NCI-H1436 treated with DMSO at 0.1 percent for 48 hours (cell line): Measurements from ENCODE around the gene ACTA2.

Source experiments
- DNase-seq: peaks from one replicate; lab custom pipeline; 2025; lab: John Stamatoyannopoulos, UW

The ACTA2 gene

DNA sequence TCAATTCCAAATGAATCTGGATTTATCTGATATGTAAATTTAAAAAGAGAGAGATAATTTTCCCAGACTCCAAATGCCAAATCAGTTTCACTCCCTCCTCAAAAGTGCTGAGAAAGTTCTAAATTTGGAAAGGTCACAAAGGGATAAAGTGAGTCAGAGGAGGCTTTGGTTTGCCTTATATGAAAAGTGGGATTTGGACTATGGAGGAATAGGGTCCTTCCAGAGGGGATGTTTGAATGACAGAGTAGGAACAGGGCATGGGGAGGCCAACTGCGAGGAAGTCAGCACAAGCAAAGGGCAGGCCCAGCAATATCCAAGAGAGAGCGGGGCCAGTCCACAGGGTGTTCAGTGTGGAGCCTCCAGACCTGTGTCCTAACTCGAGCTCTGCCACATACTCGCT is 28.2 kb upstream of the ACTA2 start:
- DNase-seq, result no peak

DNA sequence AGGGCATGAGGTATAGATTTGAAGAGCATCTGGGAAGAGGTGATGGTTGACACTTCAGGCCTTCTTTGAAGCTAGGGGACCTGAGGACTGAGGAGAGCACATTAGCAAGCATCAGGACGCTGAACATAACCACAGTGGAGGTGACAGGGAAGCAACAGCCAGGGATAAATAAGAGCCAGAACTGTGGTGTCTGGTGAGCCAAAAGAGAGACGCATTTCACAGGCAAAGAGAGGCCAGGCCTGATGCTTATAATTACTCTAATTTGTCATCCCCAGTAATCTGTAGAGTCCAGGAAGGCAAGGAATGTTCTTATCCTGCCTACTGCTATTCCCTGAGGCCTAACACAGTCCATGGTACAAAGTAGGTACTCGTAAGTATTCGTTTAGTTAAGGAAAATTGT is 27.7 kb upstream of the ACTA2 start:
- no peak for DNase-seq

DNA sequence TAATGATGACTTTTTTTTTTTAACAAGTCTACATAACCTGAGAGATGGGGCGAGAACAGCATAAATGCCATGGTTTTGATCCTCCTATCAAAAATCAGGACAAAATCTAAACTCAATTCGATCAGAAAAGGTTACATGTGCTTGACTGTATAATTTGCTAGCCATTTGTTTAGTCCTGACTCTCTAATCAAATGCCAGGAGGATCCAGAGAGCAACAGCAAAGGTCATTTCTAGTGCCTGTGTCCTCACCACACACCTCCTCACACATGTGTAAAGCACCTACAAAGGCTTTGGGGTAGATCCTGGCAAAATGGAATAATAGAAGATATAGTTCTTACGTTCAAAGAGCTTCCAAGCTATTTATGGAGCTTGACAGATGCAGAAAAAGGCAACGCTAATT is 27.0 kb upstream of the ACTA2 start:
- no peak for DNase-seq

DNA sequence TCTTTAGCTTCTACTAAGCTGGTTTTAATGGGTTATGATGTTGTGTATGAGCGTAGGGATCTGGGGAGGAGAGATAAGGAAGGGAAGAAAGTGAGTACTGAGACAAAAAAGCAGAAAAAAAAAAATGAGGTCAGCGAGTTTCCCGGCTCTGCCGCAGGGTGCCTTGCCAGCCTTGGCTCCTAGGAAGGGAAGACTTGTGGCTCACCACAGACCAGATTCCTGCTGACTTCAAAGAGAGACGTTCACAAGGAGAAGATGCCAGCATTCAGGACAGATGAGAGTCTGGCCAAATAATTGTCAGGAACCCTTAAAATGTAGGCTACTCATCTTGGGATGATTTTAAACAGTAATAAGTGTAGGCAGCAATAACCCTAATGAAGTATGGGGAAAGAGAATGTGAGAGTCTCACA is 26.6 kb upstream of the ACTA2 start:
- DNase-seq, result no peak

DNA sequence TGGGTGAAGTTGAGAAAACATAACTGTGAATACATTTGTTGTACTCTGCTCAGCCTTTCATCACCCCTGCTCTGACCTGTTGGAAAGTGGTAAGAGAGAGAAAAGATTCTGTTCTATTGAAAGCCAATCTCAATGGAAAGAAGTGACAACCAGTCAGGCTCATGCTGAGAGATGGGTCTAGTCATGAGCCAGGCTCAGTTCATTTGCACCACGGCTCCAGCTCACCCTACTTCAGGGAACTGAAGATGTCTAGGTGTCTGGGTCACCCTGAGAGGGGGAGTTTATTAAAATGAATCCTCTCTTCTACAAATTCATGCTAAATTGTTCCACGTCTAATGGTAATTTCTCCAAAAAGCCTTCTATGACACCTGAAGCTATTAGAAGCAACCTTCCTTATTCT is 25.9 kb upstream of the ACTA2 start:
- DNase-seq, result no peak

DNA sequence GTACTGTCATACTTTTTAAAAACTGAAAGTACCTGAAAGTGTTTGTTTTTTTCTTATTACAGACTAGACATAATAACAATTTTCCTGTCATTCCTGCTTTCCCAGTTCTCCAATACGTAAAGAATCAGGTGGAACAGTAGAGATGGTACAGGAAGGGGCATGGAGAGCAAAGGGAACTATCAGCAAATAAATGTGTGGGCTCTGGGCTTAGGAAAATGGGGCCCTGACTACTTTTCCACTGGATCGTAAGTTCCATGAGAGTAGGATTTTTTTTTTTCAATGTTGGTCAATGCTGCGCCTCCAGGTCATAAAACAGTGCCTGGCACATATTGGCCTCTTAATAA is 22.8 kb upstream of the ACTA2 start:
- DNase-seq, result no peak

DNA sequence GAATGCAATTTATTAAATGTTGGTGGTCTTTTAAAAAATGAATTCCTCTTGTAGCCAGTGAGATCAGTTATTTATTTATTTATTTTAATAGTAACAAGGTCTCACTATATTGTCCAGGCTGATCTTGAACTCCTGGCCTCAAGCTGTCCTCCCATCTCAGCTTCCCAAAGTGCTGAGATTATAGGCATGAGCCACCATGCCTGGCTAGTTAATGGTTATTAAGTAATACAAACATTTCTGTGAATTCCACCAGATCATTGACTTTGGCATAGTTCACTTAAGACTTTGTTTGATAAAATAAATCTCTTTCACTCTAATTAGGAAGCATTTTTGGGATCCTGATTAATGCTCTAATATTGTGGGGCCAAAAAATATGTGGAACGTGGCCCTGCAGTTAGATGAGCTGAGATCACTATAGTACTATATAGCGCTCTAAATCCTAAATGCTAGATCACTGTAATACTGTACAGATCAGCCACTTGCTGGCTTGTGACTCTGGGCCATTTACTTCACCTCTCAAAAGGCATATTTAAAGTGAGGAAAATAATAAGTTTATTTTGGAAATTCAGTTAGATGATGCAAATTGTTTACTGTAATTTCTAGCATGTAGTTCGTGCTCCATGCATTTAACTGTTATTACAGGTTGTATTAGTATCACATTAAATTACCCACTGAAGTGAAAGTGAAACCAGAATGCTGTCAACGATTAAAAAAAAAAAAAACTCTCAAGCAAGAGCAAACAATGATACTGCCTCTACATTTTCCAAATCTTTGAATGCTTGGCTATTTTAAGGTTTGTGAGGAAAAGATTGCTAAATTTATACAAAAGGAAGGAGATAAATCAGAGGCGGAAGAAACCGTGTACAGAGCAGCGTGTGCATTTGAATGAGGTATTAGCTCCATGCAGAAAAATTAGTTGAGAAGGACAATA is 22.1 kb upstream of the ACTA2 start:
- no peak for DNase-seq

DNA sequence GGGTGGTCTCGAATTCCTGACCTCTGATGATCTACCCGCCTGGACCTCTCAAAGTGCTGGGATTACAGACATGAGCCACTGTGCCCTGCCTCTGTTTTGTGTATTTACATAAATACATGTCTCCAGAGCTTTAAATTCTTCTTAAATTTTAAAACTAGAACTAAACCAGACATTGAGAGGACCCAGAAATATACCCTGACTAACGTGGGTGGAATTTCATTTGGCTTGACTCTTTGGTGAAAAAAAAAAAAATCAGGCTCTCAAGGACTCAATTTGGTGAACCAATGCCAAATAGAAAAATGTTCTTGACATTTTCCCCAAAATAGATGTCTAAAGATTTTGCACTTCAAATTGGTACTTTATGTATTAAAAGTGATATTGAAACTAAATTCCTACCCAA is 21.4 kb upstream of the ACTA2 start:
- no peak for DNase-seq

DNA sequence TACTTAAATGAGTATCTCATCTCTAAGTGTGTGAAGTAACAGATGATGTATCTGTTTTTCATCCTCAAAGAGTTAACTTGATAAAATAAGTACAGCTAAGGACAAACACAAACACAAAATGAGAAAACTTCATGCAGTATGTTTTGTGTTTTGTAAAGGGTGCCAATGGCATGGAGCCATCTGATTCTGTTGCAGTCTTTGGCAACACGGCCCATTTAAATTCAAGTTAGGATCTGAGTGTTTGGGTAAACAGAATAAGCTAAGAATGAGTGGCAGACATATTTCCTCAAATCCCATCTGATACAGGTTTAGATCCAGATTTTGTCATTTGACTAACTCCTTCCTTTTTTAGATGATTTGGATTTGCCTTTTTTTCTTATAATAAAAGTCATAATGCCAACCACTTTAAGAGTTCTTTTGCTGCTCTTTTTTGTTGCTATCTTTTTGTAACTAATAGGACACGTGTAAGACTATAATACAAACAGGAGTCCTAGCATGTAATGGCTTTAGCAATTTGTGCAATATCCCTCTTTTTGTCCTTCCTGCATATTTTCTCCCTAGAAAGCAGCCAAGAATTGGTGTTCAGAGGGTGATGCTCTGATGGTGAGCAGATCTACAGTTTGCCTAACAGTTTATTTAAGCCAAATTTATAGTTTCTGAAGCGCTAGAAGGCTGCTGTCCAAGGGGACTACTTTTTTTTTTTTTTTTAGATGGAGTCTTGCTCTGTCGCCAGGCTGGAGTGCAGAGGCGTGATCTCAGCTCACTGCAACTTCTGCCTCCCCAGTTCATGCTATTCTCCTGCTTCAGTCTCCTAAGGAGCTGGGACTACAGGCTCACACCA is 18.9 kb upstream of the ACTA2 start:
- no peak for DNase-seq

DNA sequence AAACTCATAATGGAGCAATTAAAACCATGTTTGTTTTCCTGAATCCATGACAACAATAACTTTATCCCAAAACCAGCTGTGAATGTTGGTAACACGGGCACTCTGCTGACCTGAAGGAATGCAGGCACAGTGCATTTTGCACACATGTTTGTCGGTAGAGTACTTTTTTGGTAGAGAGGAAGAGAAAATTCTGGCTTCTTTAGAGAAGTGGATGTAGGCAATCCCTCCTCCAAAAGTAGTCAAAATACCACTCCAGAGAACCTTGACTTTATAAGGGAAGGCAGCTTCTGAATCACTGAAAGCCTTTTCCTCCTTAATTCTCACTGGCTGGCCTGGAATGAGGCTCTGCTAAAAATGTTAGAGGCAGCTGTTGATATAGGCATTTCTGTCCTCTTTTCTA is 15.8 kb upstream of the ACTA2 start:
- no peak for DNase-seq

DNA sequence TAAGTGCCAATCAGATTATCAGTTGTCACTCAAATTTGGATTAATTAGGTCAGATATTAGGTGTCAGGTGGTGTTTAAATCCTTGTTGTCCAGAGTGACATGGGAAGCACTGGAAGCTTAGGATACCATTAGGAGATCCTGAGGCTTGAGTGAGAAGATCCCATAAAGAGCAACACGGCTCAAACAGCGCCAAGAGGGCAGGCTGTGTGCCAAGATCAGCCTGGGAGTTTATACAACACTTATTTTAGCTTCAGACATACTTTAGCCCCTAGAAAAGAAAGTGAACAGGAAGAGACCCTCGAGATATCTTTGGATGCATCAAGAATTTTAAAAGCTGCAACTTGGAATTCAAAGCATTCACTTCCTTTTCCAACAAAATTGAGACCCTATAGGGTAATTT is 14.2 kb upstream of the ACTA2 start:
- no peak for DNase-seq

DNA sequence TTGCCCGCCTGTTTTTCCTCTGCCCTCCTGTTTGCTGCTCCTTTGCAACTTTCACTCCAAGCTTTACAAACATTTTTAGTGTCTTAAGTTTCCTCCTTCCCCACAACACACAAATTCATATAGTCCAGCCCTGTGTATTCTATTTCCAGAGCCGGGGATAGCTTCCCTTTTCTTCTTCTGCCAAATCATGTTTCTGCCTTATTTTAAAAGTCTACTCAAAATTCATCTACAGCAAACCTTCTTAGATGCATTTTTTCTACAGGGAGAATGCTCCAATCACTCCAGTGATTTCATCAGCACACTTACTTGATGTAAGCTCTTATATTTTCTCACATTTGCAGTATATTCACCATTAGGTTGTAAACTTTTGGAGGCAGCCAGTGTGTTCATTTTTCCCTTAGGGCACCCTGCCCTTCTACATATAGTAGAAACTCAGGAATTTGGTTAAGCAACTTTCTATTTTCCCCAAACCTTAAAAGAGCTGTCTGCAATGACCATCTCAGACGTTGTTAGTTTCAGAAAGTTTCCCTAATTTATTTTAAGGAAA is 12.4 kb upstream of the ACTA2 start:
- DNase-seq, result no peak

DNA sequence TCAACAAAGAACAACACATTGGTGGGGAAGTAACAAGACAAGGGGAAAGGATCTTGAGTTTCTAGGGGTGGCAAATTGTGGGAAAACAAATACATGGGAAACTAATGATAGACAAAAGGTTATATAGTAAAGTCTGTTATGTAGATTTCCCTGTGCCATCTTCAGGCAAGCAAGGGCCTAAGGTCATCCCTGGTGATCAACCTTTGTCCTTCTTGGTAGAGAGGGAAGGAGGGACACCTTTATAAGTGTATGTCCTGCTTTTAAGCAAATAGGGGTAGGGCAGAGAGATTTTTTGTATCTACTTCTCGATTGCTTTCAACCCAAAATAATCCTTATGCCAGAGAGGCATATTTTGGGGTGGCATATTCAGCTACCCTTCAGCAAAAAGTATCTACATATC is 11.8 kb upstream of the ACTA2 start:
- no peak for DNase-seq

DNA sequence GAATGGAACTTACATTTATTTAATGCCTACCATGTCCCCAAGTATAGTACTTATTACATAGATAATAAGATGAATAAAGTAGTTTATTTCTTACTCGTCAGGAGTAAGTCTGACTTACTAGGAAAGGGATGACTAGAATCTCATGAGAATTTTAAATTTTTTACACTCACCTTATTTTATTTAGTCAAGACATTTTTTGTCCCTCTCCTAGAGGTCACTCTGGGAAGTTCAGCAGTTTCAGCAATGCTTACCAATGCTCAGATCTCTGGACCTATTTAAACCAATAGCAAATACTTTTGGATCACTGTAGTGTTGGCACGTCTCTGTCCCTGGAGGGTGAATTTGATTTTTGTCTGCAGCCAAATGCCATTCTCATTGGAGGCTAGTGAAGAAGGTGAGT is 10.7 kb upstream of the ACTA2 start:
- DNase-seq, result no peak

DNA sequence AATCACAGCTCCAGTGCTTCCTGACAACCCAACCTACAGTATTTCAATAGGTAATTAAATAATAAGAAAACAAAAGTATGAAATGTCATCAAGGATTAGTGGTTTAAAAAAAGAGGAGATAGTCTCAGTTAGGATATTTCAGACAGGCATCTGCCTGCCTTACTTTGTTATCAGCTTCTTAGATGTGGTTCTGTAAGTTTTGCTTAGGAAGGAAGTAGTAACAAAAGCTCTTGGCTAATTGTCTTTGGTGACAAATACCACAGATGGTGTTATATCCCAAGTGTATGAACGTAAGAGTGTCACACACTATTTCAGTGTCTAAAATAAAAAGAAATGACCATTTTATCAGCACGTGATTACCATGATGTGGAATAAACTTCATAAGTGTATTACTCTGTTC is 9.8 kb upstream of the ACTA2 start:
- no peak for DNase-seq

DNA sequence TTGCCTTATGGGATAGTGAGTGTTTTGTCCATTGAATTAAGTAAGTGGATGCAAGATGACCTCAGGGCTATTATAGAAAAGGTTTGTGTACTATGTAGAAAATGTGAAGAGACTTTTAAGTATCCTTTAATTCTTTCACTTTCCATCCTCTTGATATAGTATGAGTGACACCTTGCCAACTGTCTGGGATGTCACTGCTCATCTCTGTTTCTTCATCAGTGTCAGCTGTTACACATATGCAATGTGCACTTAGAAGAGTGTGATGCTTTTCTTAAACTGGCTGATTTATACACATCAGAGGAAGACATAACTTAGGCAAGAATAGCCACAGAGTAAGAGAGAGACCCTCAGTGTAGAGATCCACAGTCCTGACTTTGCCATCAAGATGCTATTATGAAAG is 8.7 kb upstream of the ACTA2 start:
- no peak for DNase-seq

DNA sequence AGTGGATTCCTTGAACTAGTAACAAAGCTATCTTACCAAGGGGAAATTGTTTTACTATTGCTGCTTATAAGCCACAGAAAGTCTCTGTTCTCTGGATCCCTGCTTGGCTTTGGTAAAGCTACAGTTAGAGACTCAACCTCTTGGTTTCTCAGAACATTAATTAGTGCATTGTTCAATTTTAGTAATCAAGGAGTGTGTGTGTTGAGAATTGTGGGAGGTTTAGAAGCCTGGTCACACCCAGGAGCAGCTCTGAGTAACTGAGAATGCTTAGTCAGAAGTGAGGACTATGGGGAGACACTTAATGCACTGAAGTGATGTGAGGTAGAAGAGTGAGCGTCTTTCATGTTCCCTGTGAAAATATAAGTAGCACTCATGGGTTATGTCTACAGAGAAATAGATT is 8.2 kb upstream of the ACTA2 start:
- no peak for DNase-seq

DNA sequence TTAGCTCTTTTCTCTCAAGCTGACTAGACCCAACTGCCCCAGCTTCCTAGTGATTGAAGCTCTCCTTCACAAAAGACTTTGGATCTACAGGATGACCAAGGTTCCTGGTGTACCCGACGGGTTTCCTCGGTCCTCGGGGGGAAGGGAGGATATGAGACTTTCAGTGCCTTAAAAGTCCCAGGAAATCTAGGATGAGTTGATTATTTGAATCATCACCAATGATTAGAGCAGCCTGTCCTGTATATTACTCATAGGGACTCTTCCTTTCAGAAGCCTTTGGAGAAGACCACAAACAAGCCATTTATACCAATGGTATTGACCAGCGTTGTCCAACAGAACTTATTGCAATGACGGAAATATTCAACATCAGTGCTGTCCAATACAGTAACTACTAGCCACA is 6.1 kb upstream of the ACTA2 start:
- no peak for DNase-seq

DNA sequence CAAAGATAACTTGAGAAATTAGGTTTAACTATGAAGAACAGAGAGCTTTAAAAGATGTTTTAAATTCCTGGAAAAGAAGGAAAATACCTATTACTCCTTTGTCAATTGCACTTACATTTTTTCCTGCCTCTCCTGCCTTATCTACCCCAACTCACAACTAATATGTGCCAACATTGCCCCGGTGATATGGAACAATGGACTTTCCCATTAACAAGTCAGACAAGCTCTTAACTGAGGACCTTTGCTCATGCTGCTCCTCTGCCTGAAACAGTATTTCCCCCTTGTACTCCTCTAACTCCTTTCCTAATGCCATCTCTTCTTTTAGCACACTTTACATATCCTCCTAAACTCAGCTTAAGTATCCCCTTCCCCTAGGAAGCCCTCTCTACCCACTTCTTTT is 4.8 kb upstream of the ACTA2 start:
- no peak for DNase-seq

DNA sequence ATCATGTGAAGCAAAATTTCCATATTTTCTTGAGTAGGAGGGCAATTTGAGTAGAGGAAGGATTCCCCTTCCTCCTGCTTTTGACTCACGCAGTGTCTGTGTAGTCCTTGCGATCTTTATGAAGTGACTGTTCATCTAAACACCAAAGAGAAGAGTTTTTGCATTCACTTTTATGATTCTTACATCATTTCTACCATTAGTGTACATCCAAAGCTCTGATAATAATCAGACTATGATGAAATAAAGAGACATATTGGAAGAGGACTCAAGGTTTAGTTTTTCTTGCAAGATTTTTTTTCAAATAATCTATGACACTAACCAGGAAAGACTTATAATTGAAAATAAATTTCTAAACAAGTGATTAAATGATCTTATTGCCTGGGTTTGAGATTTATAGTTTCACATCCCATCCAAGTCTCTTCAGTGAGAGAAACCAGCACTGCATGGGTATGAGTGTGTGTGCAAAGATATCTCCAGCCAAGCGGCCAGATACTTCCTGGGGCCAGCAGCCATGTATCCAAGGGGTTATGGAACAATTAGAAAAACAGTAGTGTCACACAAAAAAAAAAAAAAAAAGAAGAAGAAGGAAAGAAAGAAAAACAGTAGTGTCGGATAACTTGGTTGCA is 2.0 kb upstream of the ACTA2 start:
- no peak for DNase-seq

DNA sequence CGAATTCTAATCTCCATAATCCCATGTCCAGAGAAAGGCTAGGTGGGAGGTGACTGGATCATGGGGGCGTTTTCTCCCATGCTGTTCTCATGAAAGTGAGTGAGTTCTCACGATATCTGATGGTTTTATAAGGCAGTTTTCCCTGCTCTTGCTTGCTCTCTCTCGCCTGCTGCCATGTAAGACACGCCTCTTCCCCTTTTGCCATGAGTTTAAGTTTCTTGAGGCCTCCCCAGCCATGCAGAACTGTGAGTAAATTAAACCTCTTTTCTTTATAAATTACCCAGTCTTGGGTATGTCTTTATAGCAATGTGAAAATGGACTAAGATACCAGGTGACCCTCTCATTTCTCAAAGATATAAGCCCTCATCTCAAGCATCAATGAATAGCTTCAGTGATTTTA is 1.1 kb upstream of the ACTA2 start:
- DNase-seq, result no peak

DNA sequence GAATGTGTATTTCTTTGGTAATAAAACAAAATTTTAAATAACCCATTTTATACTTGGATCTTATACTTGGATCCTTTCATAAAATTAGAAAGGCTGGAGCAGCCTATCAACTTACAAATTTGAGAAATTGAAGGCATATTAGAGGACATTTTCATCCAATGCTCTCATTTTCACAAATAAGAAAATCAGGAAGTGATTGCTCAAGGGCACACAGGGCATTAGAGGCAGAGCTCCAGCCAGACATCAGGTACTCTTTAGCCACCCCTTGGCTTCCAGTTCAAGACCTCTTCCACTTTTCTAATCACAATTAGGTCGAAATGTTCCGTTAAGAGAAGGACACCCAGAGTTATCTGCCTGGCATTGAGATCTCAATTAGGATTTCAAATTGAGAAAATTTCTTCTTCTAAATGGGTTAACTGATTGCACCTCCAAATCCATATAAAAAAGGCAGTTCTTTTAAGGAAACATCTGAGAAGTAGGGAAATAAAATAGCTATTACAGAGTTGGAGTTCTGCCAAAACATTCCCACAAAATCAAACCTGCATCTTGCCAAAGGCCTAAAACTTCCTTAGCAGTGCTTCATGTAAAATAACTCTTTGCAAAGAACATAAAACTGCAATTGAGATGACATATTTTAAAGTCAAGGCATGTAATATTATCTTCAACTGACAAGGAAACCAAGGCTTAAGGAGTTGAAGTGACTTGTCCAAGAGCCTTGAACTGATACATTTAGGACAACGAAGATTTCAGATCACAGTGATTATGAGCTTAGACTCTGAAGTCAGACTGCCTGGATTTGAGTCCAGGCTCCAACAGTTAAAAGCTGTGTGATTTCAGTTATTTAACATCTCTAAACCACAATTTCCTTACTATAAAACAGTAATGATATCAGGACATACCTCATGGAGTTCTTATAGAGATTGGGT is 2.4 kb downstream of the ACTA2 start:
- no peak for DNase-seq
